B cell (primary cell): ENCODE data around the gene CNTD1. TPM values are rescaled to one million over a fixed set of nuclear protein-coding genes. Genes with fewer than 3 reads are reported as not detected.

Experiments
- ATAC-seq: fragments of 200-7000 bp; cut with Tn5 transposase; one replicate; pipeline ENCODE4 v1.10.0; 2021; ENCODE audit warnings: low read depth, mild to moderate bottlenecking, moderate number of reproducible peaks, moderate library complexity
- CTCF ChIA-PET: fragments of 350-600 bp; sonication (Branson Sonifier 250); formaldehyde crosslinking; loops from one replicate; lab custom pipeline; 2021; ENCODE audit warnings: antibody characterized with exemption, inconsistent platforms; lab: Charles Lee
- POLR2A ChIA-PET: fragments of 350-600 bp; sonication (Branson Sonifier 250); formaldehyde crosslinking; loops from one replicate; lab custom pipeline; 2021; ENCODE audit warnings: antibody characterized with exemption; lab: Charles Lee
- DNase-seq: peaks from one replicate; pipeline ENCODE4 v3.0.0; 2013
- H2AFZ ChIP-seq: 2 replicates; pipeline ENCODE4 v1.6.1; 2012; ENCODE audit warnings: mild to moderate bottlenecking, low read depth, low read length; ENCODE audit not compliant: insufficient read depth, poor library complexity, severe bottlenecking
- H3K27ac ChIP-seq, 2 donors: 1 replicate in 1 of 2; 2 replicates in 1 of 2; pipeline ENCODE4 v1.5.1; 2012 to 2013; ENCODE audit warnings: low read length in 2 of 2, mild to moderate bottlenecking in 2 of 2, moderate library complexity in 1 of 2
- H3K27me3 ChIP-seq, 4 experiments: fragments of 200-600 bp in 1 of 4; sonication (generic) in 1 of 4; replicated peaks in 1 of 4; 1 replicate in 2 of 4; 2 replicates in 2 of 4; pipeline versions ENCODE4 v1.6.1 to v1.7.0; 2013 to 2016; ENCODE audit warnings: low read length in 3 of 4, mild to moderate bottlenecking in 2 of 4, mixed read lengths in 1 of 4, moderate library complexity in 1 of 4; ENCODE audit not compliant: insufficient read depth in 4 of 4, control insufficient read depth in 3 of 4; ENCODE audit errors: control extremely low read depth in 1 of 4
- H3K36me3 ChIP-seq, 2 experiments: replicated peaks in 1 of 2; 1 replicate in 1 of 2; 2 replicates in 1 of 2; pipeline versions ENCODE4 v1.6.1 to v1.7.1; 2013; ENCODE audit warnings: low read length in 1 of 2; ENCODE audit not compliant: insufficient read depth in 2 of 2, control insufficient read depth in 1 of 2; ENCODE audit errors: control extremely low read depth in 1 of 2, extremely low read depth in 1 of 2
- H3K4me1 ChIP-seq, 2 donors: fragments of 200-600 bp in 1 of 2; sonication (generic) in 1 of 2; 1 replicate in 1 of 2; 2 replicates in 1 of 2; pipeline versions ENCODE4 v1.5.1 to v1.6.1; 2013 to 2017; ENCODE audit warnings: low read length in 2 of 2; ENCODE audit not compliant: control insufficient read depth in 2 of 2, insufficient read depth in 2 of 2
- H3K4me2 ChIP-seq: replicated peaks from 2 replicates; pipeline ENCODE3; 2012; ENCODE audit warnings: mild to moderate bottlenecking, low read depth, low read length; ENCODE audit not compliant: poor library complexity, severe bottlenecking
- H3K4me3 ChIP-seq, 5 experiments: fragments of 200-600 bp in 1 of 5; sonication (generic) in 1 of 5; 1 replicate in 3 of 5; 2 replicates in 2 of 5; pipeline versions ENCODE4 v1.5.1 to v1.7.0; 2011 to 2016; ENCODE audit warnings: low read length in 4 of 5, mild to moderate bottlenecking in 4 of 5, low read depth in 2 of 5, control low read depth in 1 of 5, moderate library complexity in 1 of 5; ENCODE audit not compliant: insufficient read depth in 1 of 5; ENCODE audit errors: control extremely low read depth in 1 of 5, extremely low read depth in 1 of 5
- H3K79me2 ChIP-seq: fragments of 200-600 bp; sonication (generic); one replicate; pipeline ENCODE4 v1.6.0; 2016; ENCODE audit warnings: low read length; ENCODE audit not compliant: control insufficient read depth, insufficient read depth
- H3K9ac ChIP-seq: fragments of 200-600 bp; sonication (generic); 2 replicates; pipeline ENCODE4 v1.6.1; 2017; ENCODE audit warnings: mild to moderate bottlenecking, low read length, moderate library complexity
- H3K9me3 ChIP-seq, 3 donors: one replicate each; pipeline versions ENCODE4 v1.6.1 to v1.7.1; 2013; ENCODE audit warnings: low read length in 2 of 3; ENCODE audit not compliant: control insufficient read depth in 2 of 3, insufficient read depth in 1 of 3; ENCODE audit errors: control extremely low read depth in 1 of 3
- H4K20me1 ChIP-seq: 2 replicates; pipeline ENCODE4 v1.6.0; 2012; ENCODE audit warnings: mild to moderate bottlenecking, low read length; ENCODE audit not compliant: insufficient read depth, control insufficient read depth, poor library complexity, severe bottlenecking
- H3K27ac Mint-ChIP-seq: one replicate; pipeline ENCODE4 v1.8.0; 2021; ENCODE audit warnings: mixed read lengths
- H3K27me3 Mint-ChIP-seq: one replicate; pipeline ENCODE4 v1.8.0; 2021; ENCODE audit warnings: mixed read lengths
- H3K4me1 Mint-ChIP-seq: one replicate; pipeline ENCODE4 v1.8.0; 2021; ENCODE audit warnings: mixed read lengths
- H3K4me3 Mint-ChIP-seq: one replicate; pipeline ENCODE4 v1.8.0; 2021; ENCODE audit warnings: mixed read lengths
- H3K9me3 Mint-ChIP-seq: one replicate; pipeline ENCODE4 v1.8.0; 2022; ENCODE audit warnings: mixed read lengths; ENCODE audit not compliant: insufficient read depth
- CTCF ChIP-seq: fragments of 200-600 bp; IDR thresholded peaks from one replicate; pipeline ENCODE4 v1.8.0; 2022; ENCODE audit warnings: antibody characterized with exemption, mild to moderate bottlenecking
- EZH2 ChIP-seq: IDR thresholded peaks from 2 replicates; pipeline ENCODE4 v1.6.1; 2012; ENCODE audit warnings: borderline replicate concordance, low read depth, mild to moderate bottlenecking, moderate library complexity, low read length; ENCODE audit not compliant: insufficient read depth, poor library complexity, severe bottlenecking
- WGBS: methylation state at CpG from one replicate; pipeline ENCODE4 v1.1.5; 2013; ENCODE audit warnings: missing lambda C conversion rate; ENCODE audit not compliant: insufficient coverage; 5-methylcytosine and 5-hydroxymethylcytosine counted together
- intact Hi-C: fragments of 100-400 bp; cut with micrococcal nuclease; formaldehyde crosslinking; loops from one replicate; pipeline ENCODE4 v1.10.0; 2022
- polyA plus RNA-seq: library from polyadenylated mRNA; depleted of rRNA; stranded (reverse); fragments of >200 nt; gene quantifications from 2 replicates; pipeline ENCODE4 v1.2.3, GENCODE V29; 2012
- total RNA-seq, 2 donors: library from RNA; stranded (reverse); fragments of 120-200 nt in 1 of 2; gene quantifications; 1 replicate in 1 of 2; 2 replicates in 1 of 2; pipeline versions ENCODE4 v1.2.3 to v1.2.4, GENCODE V29; 2013 to 2022

The CNTD1 gene
- total and polyA plus RNA-seq, 2 donors (not counting 1 experiment from before 2014, with no cell fraction given): not detected

- no peak overlapping the region for H2AFZ ChIP-seq
- Mint-ChIP-seq H3K27me3 (peaks cover 61% of the 10 kb centered on the region), H3K27ac (no peak overlapping the region), H3K4me1 (peaks cover 39% of the 10 kb centered on the region), H3K9me3 (no peaks in the 10 kb centered on the region), H3K4me3 (no peak overlapping the region)
- H3K4me3 ChIP-seq: no peak overlapping the region
- TF ChIP-seq CTCF (no peak), EZH2 (no peak)
- ATAC-seq (no peak), DNase-seq (no peak)
- peaks cover 0 to 24% (median 0%) of the 10 kb centered on the region in 3 donors for H3K9me3 ChIP-seq
- H3K4me2 ChIP-seq: no peak overlapping the region
- H3K27me3 ChIP-seq: peaks cover 0 to 70% (median 39%) of the 10 kb centered on the region in 4 experiments
- H3K9ac ChIP-seq: no peak overlapping the region
- H3K4me1 ChIP-seq: peaks cover 26 to 33% of the 10 kb centered on the region in 2 donors
- no peak overlapping the region for H3K27ac ChIP-seq
- H4K20me1 ChIP-seq: no peaks in the 10 kb centered on the region
- POLR2A ChIA-PET: no interaction called here
- intact Hi-C loops: no loop called here
- H3K79me2 ChIP-seq: no peaks in the 10 kb centered on the region
- peaks cover 2 to 24% of the 10 kb centered on the region in 2 experiments for H3K36me3 ChIP-seq
- CTCF ChIA-PET: interaction anchor here (0.6 kb wide), 1 partner anchor 24 kb away, joined by 4 read pairs; no protein-coding TSS in a partner anchor
- 13% methylated on average over 16 of the region's 29 CpGs for WGBS
Observed at GRCh38 chr17:42782166-42783061, 16.2 kb upstream of the CNTD1 start.
